Activated CD8-positive, alpha-beta memory T cell treated with anti-CD3 and anti-CD28 coated beads for 1 hour (primary cell): Measurements from ENCODE around the gene SCAMP3.
"Not testable (repeated sequence)": the region's sequence is repeated elsewhere in the genome, so short reads cannot be mapped to it uniquely, and the experiment has no call there.

Source experiments
- DNase-seq, 2 donors: peaks; one replicate each; pipeline ENCODE4 v3.0.0-alpha.2; 2020; ENCODE audit warnings: low read depth in 1 of 2; ENCODE audit errors: extremely low read depth in 1 of 2

The SCAMP3 gene

GRCh38 chr1:155255243-155256007, 6.7 kb downstream of the SCAMP3 start, which contains the start of gene ENTREP3:
TSS of gene ENTREP3 (minus strand) at chr1:155255483. CDS start at chr1:155254877, 606 bp downstream.
- peak in 1 of 2 donors; percentile 61 for DNase-seq

- no peak for DNase-seq
These were observed 7.4 kb downstream of the SCAMP3 start for GRCh38 chr1:155254714-155255242.

GRCh38 chr1:155254228-155254713, 7.9 kb downstream of the SCAMP3 start:
- DNase-seq = no peak

GRCh38 chr1:155253797-155254196, 8.4 kb downstream of the SCAMP3 start:
- no peak for DNase-seq

- no peak for DNase-seq
These were observed 9.0 kb downstream of the SCAMP3 start for GRCh38 chr1:155253208-155253607.

- DNase-seq = no peak
These were observed 10.6 kb downstream of the SCAMP3 start for GRCh38 chr1:155251566-155251965.

- peak; percentile 87 to 97 for DNase-seq
These were observed 11.3 kb downstream of the SCAMP3 start for GRCh38 chr1:155250633-155251449.

- no peak for DNase-seq
These were observed 11.9 kb downstream of the SCAMP3 start for GRCh38 chr1:155250246-155250632.

GRCh38 chr1:155247667-155248553, 14.2 kb downstream of the SCAMP3 start:
- DNase-seq = no peak

- DNase-seq = not testable (repeated sequence)
These were observed 15.4 kb downstream of the SCAMP3 start for GRCh38 chr1:155246796-155247195.

- no peak for DNase-seq
These were observed 17.0 kb downstream of the SCAMP3 start for GRCh38 chr1:155245163-155245524.

GRCh38 chr1:155244368-155245162, 17.6 kb downstream of the SCAMP3 start:
- peak; percentile 88 to 90 for DNase-seq

- no peak for DNase-seq
These were observed 19.3 kb downstream of the SCAMP3 start for GRCh38 chr1:155242805-155243358.

- no peak for DNase-seq
These were observed 20.3 kb downstream of the SCAMP3 start for GRCh38 chr1:155241841-155242264.

GRCh38 chr1:155241069-155241679, 21.0 kb downstream of the SCAMP3 start:
- no peak for DNase-seq

- no peak for DNase-seq
These were observed 25.7 kb downstream of the SCAMP3 start for GRCh38 chr1:155236451-155236850.

GRCh38 chr1:155235375-155235774, 26.8 kb downstream of the SCAMP3 start:
- not testable (repeated sequence) for DNase-seq

GRCh38 chr1:155233502-155233901, 28.7 kb downstream of the SCAMP3 start:
- not testable (repeated sequence) for DNase-seq
